Activated naive CD8-positive, alpha-beta T cell treated with anti-CD3 and anti-CD28 coated beads, Interleukin-2, amount 50 U/mL, for 24 hours (primary cell): ENCODE data around the gene LNPK.
"Not testable (repeated sequence)": the region's sequence is repeated elsewhere in the genome, so short reads cannot be mapped to it uniquely, and the experiment has no call there.

ENCODE experiments used
- ATAC-seq: fragments of 150-1000 bp; cut with Tn5 transposase; one replicate; pipeline ENCODE4 v1.10.0; 2021
- DNase-seq: peaks from one replicate; pipeline ENCODE4 v3.0.0; 2021
- H3K27ac Mint-ChIP-seq: one replicate; pipeline ENCODE4 v1.8.0; 2021; ENCODE audit warnings: mild to moderate bottlenecking, mixed read lengths
- H3K27me3 Mint-ChIP-seq: one replicate; pipeline ENCODE4 v1.8.0; 2021; ENCODE audit warnings: mixed read lengths
- H3K36me3 Mint-ChIP-seq: one replicate; pipeline ENCODE4 v1.8.0; 2021; ENCODE audit warnings: low read depth, mixed read lengths
- H3K4me1 Mint-ChIP-seq: one replicate; pipeline ENCODE4 v1.8.0; 2021; ENCODE audit warnings: mixed read lengths
- H3K4me3 Mint-ChIP-seq: one replicate; pipeline ENCODE4 v1.8.0; 2021; ENCODE audit warnings: mild to moderate bottlenecking, moderate library complexity, mixed read lengths
- H3K9me3 Mint-ChIP-seq: one replicate; pipeline ENCODE4 v1.8.0; 2021; ENCODE audit warnings: mixed read lengths

The LNPK gene

DNA sequence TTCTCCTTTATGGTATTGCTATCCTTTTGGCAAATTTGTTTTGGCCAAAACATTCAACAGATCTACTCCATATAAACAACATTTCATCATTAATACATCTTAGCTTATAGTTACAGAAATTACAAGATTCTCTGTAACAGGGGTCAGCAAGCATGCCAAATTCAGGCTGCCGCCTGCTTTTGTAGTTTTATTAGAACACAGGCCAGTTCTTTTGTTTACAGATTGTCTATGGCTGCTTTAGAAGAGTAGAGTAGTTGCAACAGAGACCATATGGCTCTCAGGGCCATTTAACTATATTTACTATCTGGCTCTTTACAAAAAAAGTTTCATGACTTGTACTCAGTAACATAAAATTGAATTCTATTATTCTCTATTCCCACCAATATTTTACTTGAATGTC is 53.9 kb downstream of the LNPK start:
- DNase-seq = no peak
- H3K36me3 Mint-ChIP-seq = peaks cover 28% of the 10 kb centered on the region

DNA sequence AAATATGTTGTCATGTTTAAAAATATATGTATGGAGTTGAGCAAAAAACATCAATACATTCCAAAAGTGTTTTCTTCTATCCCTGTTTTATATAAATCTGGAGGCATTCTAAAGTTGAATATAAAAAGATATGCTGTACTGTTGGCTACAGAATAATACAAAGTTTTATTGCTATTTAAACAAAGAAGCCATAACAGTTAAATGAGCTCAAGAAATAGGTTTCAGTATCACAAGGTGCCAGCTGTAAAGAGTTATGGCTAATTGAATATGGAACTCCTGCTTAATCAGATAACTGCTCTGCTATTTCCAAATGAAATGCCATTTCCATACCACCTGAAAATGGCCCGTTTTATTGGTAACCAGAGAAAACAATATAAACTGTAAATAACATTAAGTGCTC is 55.0 kb downstream of the LNPK start:
- H3K4me1 Mint-ChIP-seq = no peaks in the 10 kb centered on the region
- no peak for DNase-seq
- H3K27ac Mint-ChIP-seq = no peak overlapping the region
- peaks cover 3% of the 10 kb centered on the region for H3K9me3 Mint-ChIP-seq
- ATAC-seq = no peak
- H3K27me3 Mint-ChIP-seq = no peaks in the 10 kb centered on the region
- H3K4me3 Mint-ChIP-seq = no peak overlapping the region
- peaks cover 30% of the 10 kb centered on the region for H3K36me3 Mint-ChIP-seq

More for the DNA sequence above, 53.9 kb downstream of the LNPK start:
- no peaks in the 10 kb centered on the region for H3K27me3 Mint-ChIP-seq
- H3K27ac Mint-ChIP-seq = no peak overlapping the region
- H3K4me3 Mint-ChIP-seq = no peak overlapping the region
- no peaks in the 10 kb centered on the region for H3K9me3 Mint-ChIP-seq
- H3K4me1 Mint-ChIP-seq = no peaks in the 10 kb centered on the region
- ATAC-seq = no peak

DNA sequence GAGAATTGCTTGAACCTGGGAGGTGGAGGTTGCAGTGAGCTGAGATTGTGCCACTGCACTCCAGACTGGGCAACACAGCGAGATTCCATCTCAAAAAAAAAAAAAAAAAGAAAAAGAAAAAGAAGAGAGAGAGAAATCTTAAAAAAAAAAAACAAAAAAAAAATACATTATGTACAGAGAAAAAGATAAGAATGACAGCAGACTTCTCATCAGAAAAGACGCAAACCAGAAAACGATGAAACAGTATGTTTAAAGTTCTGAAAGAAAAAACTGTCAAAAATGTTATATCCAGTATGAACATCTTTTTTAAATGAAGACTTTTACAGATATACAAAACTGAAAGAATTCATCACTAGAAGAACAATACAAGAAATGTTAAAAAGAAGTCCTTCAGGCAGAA is 60.4 kb downstream of the LNPK start:
- ATAC-seq (no peak), DNase-seq (no peak)
- Mint-ChIP-seq H3K27me3 (no peaks in the 10 kb centered on the region), H3K36me3 (peaks cover 43% of the 10 kb centered on the region), H3K27ac (no peak overlapping the region), H3K9me3 (peaks cover 7% of the 10 kb centered on the region), H3K4me3 (no peak overlapping the region), H3K4me1 (no peaks in the 10 kb centered on the region)

DNA sequence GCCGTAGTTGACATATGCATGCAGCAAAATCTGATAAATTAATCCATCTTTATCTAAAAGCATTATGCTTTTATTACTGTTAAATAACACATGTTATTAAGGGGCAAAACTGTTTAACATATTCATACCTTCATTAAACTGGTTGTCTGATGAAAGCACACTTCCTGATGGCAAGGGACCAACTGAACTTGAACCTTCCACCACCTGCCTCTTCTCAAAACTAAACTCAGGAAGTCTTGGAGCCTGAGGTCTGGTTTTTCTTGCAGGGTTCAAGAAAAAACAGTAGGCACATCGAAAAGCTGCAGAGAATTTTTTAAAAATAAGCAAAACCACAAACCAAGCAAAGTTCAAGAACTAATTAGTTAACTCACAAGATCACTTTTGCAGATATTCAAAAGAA is 64.9 kb downstream of the LNPK start:
- Mint-ChIP-seq H3K27ac (no peak overlapping the region), H3K27me3 (no peaks in the 10 kb centered on the region), H3K4me3 (no peak overlapping the region), H3K36me3 (peaks cover 44% of the 10 kb centered on the region), H3K4me1 (no peaks in the 10 kb centered on the region), H3K9me3 (peaks cover 5% of the 10 kb centered on the region)
- DNase-seq (no peak), ATAC-seq (no peak)

DNA sequence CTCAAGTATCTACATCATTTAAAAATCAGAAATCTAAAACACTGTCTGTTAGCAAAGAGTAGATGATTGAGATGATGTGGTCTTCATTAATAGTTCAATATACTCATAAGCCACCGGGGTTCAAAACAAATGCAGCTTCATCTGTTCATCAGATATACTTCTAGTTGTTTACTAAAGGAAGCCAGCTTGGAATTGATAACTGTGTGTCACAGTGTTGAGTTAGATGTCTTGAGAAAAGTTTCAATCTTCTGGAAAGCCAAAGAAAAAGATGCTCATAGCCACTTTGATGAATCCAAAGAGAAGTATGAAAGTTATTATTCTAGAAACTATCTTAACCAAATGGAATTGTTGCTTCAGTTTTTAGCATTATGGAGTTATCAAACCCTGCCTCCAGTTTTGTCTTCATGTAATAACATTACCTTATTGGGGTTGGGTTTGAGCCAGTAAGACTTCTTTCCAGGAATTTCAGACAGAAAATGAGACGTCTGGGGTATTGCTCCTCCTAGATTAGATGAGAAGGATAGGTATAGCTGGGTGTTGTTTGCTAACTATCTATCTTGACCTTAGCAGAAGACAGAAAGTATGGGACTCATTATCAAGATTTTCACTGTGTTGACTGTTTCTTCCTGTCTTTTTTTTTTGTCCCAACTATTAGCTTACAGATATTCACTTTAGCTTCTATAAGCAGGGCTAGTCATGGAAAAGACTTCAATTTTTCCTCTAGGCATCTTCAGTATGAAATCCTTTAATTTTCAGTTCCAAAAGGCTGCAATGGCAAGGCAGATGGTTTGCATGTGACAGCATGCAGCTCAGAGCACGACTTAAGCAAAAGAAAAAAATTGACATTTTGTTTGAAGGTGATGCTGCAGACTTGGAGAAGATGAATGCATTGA is 66.5 kb downstream of the LNPK start:
- ATAC-seq (no peak), DNase-seq (no peak)
- Mint-ChIP-seq H3K9me3 (no peaks in the 10 kb centered on the region), H3K27ac (no peak overlapping the region), H3K4me1 (no peaks in the 10 kb centered on the region), H3K36me3 (peaks cover 38% of the 10 kb centered on the region), H3K4me3 (no peak overlapping the region), H3K27me3 (no peaks in the 10 kb centered on the region)

DNA sequence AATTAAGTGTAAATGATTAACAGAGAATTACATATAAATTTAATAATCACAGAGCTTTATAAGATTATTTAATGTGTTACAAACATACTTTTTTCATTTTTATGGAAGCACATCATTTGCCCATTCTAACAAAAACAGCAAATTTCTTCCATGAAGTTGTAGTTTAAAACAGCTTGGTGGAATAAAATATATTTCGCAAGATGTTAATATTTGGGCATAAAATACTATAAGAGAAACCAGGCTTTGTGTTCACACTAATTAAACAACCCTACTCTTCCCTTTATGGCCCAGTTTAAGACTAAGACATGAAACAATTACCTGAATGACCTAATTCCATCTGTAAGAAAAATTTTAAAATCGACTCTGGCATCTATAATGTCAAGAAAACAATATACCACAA is 69.4 kb downstream of the LNPK start:
- H3K27me3 Mint-ChIP-seq = no peaks in the 10 kb centered on the region
- no peak overlapping the region for H3K27ac Mint-ChIP-seq
- H3K9me3 Mint-ChIP-seq = no peaks in the 10 kb centered on the region
- no peak for ATAC-seq
- peaks cover 36% of the 10 kb centered on the region for H3K36me3 Mint-ChIP-seq
- no peak overlapping the region for H3K4me3 Mint-ChIP-seq
- DNase-seq = no peak
- no peaks in the 10 kb centered on the region for H3K4me1 Mint-ChIP-seq

DNA sequence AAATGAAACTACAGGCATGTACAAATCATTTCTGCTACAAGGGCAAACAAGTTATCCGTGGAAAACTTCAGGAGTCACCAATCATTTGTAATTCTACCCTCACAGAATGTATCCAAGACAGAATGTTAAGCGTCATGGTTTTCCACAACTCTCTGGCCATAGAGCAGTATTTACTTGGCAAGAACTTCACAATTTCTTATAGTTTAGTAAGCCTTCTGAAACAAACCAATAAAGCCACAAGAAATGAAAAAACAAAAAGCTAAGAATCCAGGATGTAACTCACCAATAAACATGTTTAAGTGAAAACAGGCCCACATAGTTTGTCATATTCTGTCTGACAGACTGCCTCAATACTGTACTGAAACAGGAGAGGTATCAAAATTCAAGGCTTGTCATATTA is 70.3 kb downstream of the LNPK start:
- Mint-ChIP-seq H3K27me3 (no peaks in the 10 kb centered on the region), H3K9me3 (no peaks in the 10 kb centered on the region), H3K36me3 (peaks cover 36% of the 10 kb centered on the region), H3K4me1 (no peaks in the 10 kb centered on the region), H3K4me3 (no peak overlapping the region), H3K27ac (no peak overlapping the region)
- ATAC-seq (no peak), DNase-seq (no peak)

DNA sequence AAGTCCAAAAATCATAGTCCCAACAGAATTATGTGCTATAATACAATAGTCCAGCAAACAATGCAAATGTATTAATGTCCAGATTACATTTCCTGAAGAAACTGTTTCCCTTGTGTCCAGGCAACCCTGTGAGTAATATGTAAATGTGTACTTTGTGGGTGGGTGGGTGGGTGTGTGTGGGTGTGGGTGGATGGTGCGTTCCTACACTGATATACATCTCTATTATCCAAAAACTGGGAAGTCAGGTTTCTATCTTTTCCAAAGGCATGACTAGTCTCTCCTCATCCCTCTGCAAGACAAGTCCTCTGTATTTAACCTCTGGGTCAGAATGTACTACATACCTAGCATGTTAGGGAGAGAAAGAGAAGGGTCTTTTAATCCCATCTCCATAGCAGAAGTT is 71.6 kb downstream of the LNPK start:
- ATAC-seq = no peak
- no peak overlapping the region for H3K4me3 Mint-ChIP-seq
- DNase-seq = no peak
- peaks cover 35% of the 10 kb centered on the region for H3K36me3 Mint-ChIP-seq
- no peaks in the 10 kb centered on the region for H3K4me1 Mint-ChIP-seq
- no peak overlapping the region for H3K27ac Mint-ChIP-seq
- H3K9me3 Mint-ChIP-seq = no peaks in the 10 kb centered on the region
- no peaks in the 10 kb centered on the region for H3K27me3 Mint-ChIP-seq

DNA sequence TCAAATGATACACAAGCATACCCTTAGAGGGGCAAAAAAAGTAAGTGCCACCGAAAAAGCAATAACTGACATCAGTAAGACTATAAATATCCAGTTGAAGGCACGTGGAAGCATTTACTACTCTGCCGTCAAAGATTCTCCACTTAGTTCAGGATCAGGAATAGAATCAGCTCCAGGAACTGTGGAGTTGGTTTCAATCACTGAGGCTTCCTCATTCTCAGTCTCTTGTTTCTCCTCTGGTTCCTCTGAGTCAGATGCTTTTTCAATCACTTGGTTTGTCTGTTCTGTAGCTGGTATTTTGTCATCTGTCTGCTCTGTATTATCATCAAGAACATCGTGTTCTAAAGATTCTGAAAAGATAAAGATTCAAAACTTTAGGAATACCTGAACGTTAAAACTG is 72.2 kb downstream of the LNPK start:
- DNase-seq (no peak), ATAC-seq (no peak)
- Mint-ChIP-seq H3K9me3 (no peaks in the 10 kb centered on the region), H3K36me3 (peaks cover 31% of the 10 kb centered on the region), H3K27ac (no peak overlapping the region), H3K4me1 (no peaks in the 10 kb centered on the region), H3K4me3 (no peak overlapping the region), H3K27me3 (no peaks in the 10 kb centered on the region)

DNA sequence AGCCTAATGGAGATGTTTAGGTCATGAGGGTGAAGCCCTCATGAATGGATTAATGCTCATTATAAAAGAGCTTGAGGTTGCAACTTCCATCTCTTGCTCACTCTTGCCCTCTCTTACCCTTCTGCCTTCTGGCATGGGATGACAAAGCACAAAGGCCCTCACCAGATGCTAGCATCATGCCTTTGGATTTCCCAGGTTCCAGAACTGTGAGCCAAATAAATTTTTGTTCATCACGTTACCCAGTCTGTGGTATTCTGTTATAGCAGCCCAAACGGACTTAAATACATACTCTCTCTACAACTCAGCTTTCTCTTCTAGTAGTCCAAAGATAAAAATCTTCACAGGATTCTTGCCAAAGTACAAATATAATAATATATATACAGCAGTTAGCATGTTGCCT is 75.8 kb downstream of the LNPK start:
- DNase-seq (no peak), ATAC-seq (no peak)
- H3K9me3 Mint-ChIP-seq = no peaks in the 10 kb centered on the region

DNA sequence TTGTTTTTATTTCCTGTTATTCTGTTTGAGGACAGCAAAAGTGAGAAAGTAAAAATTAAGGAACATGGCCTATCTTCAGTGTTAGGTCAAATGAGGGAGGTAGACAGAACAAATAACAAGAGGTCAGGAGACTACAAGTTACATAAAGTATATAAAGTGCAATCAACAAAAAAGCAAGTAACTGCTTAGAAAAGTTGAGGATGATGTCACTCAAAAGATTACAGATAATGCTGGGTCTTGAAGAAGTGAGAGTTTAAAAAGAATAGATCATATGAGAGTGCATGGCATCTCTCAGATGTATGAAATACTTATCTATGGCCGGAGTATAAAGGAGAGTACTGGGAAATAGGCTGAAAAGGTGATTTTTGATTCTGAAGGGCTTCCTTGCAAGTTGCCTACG is 79.9 kb downstream of the LNPK start:
- Mint-ChIP-seq H3K9me3 (no peaks in the 10 kb centered on the region), H3K4me3 (no peak overlapping the region), H3K27ac (no peak overlapping the region), H3K27me3 (no peaks in the 10 kb centered on the region), H3K4me1 (no peaks in the 10 kb centered on the region), H3K36me3 (peaks cover 15% of the 10 kb centered on the region)
- no peak for ATAC-seq
- no peak for DNase-seq

More for the DNA sequence above, 75.8 kb downstream of the LNPK start:
- no peaks in the 10 kb centered on the region for H3K4me1 Mint-ChIP-seq
- H3K36me3 Mint-ChIP-seq = peaks cover 29% of the 10 kb centered on the region
- no peaks in the 10 kb centered on the region for H3K27me3 Mint-ChIP-seq
- no peak overlapping the region for H3K27ac Mint-ChIP-seq
- H3K4me3 Mint-ChIP-seq = no peak overlapping the region

DNA sequence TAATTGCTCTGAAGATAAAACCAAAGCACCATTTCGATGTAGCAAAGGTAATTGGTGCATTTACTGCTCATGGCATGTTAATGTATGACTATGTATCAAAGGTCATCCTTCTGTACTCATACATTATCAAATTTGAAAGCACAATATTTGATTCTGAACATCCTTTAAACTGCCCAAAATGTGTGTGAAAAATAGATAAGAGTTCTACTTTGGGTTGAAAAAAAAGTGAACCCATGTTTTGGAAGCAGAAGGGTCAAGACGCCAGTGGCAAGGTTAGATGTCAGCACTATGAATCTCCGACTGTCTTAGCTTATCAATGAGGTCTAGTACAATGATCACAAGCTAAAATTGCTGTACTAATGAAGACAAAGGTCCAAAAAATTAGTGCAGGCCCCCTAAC is 83.1 kb downstream of the LNPK start:
- no peak for DNase-seq
- no peaks in the 10 kb centered on the region for H3K9me3 Mint-ChIP-seq
- no peak for ATAC-seq
- H3K4me1 Mint-ChIP-seq = no peaks in the 10 kb centered on the region
- H3K4me3 Mint-ChIP-seq = no peak overlapping the region
- peaks cover 3% of the 10 kb centered on the region for H3K36me3 Mint-ChIP-seq
- no peak overlapping the region for H3K27ac Mint-ChIP-seq
- no peaks in the 10 kb centered on the region for H3K27me3 Mint-ChIP-seq

DNA sequence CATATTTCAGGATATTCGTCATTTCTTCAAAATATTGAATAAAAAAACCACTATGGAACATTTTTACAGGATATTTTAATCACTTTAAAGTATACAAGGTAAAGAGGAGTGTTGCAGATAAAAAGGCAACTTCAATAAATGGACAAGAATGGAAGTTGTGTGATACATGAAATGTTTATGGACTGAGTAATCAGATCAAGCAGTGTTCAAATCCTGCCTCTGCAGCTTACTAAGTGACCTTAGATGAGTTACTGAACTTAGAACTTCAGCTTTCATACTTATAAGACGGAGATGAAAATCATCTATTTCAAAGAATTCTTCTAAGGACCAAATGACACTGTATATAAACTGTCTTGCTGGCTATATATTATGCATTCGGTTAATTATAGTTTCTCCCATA is 87.2 kb downstream of the LNPK start:
- Mint-ChIP-seq H3K4me3 (no peak overlapping the region), H3K36me3 (no peaks in the 10 kb centered on the region), H3K9me3 (peaks cover 6% of the 10 kb centered on the region), H3K4me1 (no peaks in the 10 kb centered on the region), H3K27ac (no peak overlapping the region), H3K27me3 (peaks cover 9% of the 10 kb centered on the region)
- no peak for ATAC-seq
- no peak for DNase-seq

DNA sequence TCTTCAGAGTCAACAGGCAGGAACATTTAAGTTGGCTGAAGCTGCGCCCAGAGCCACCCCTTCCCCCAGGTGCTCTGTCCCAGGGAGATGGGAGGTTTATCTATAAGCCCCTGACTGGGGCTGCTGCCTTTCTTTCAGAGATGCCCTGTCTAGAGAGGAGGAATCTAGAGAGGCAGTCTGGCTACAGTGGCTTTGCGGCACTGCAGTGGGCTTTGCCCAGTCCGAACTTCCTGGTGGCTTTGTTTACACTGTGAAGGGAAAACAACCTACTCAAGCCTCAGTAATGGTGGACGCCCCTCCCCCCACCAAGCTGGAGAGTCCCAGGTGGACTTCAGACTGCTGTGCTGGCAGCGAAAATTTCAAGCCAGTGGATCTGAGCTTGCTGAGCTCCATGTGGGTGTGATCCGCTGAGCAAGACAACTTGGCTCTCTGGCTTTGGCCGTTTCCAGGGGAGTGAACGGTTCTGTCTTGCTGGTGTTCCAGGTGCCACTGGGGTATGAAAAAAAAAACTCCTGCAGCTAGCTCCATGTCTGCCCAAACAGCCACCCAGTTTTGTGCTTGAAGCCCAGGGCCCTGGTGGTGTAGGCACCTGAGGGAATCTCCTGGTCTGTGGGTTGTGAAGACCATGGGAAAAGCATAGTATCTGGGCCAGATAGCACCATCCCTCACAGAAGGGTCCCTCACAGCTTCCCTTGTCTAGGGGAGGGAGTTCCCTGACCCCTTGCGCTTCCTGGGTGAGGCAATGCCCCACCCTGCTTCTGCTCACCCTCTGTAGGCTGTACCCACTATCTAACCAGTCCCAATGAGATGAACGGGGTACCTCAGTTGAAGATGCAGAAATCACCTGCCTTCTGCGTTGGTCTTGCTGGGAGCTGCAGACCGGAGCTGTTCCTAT is 88.0 kb downstream of the LNPK start:
- not testable (repeated sequence) for H3K27me3 Mint-ChIP-seq, H3K4me1 Mint-ChIP-seq, ATAC-seq, DNase-seq, H3K9me3 Mint-ChIP-seq, H3K36me3 Mint-ChIP-seq, H3K27ac Mint-ChIP-seq, H3K4me3 Mint-ChIP-seq

DNA sequence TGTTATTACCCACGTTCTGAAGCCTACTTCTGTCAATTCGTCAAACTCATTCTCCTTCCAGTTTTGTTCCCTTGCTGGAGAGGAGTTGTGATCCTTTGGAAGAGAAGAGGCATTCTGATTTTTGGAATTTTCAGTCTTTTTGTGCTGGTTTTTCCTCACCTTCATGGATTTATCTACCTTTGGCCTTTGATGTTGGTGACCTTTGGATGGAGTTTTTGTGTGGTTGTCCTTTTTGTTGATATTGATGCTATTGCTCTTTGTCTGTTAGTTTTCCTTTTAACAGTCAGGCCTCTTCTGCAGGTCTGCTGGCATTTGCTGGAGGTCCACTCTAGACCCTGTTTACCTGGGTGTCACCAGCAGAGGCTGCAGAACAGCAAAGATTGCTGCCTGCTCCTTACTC is 88.8 kb downstream of the LNPK start:
- H3K4me1 Mint-ChIP-seq, H3K27ac Mint-ChIP-seq, H3K36me3 Mint-ChIP-seq, DNase-seq, ATAC-seq, H3K9me3 Mint-ChIP-seq, H3K4me3 Mint-ChIP-seq: not testable (repeated sequence)
- peaks cover 12% of the 10 kb centered on the region for H3K27me3 Mint-ChIP-seq
